SK-N-MC (cell line): ENCODE results near the gene UNC50.

ENCODE experiments used
- EZH2 ChIP-seq: fragments of 200-600 bp; sonication (generic); IDR thresholded peaks from one replicate; pipeline ENCODE4 v1.6.1; 2017; ENCODE audit warnings: antibody characterized with exemption
- POLR2AphosphoS5 ChIP-seq: IDR thresholded peaks from 2 replicates; pipeline ENCODE4 v1.6.1; 2012; ENCODE audit warnings: mild to moderate bottlenecking, low read depth, low read length, borderline replicate concordance

GRCh38 chr2:98647636-98648035 is 39.2 kb downstream of the UNC50 start:
- TF ChIP-seq EZH2 = no peak
- no peak for TF ChIP-seq POLR2AphosphoS5
